ENCODE results near the gene MKX.
"Not testable (repeated sequence)": the region's sequence is repeated elsewhere in the genome, so short reads cannot be mapped to it uniquely, and the experiment has no call there.

Gene MKX

DNA sequence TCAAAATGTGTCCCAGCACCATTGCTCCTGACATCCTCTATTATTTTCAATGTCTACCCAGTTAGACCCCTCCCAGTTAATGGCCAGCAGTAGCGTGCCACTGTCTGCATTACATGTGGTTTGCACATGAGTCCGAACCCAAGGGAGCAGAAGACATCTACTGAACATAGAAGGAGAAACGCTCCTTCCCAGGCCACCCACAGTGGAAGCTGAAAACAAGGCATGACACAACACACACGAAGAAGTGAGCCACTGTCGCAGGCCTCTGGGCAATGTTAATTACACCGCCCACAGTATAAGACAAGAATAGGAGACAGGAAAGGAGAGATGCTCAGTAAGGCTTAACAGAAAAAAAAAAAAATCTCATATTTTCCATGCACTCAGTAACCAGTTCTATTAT lies 50.5 kb downstream of the MKX start:
- no peak for DNase-seq (ENCODE audit: low read depth, low spot score)

DNA sequence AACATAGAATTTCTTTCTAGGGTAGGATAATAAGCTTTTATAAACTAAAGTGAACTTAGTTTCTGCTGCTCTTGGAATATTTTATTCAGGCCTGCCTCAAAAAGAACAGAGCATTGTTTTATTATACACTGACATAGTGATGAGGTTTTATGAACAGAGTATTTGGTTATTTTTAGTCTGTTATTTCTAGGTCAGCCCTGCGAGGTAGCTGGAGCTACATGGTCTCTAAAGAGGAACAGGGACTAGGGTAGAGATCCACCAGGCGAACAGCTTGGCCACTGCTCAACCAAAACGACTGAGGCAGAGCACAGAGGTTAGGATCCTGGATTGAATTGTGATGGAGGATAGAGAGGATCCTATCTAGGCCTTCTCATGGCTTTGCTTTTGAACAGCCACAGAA lies 53.0 kb downstream of the MKX start:
- DNase-seq (ENCODE audit: low read depth, low spot score) = no peak

DNA sequence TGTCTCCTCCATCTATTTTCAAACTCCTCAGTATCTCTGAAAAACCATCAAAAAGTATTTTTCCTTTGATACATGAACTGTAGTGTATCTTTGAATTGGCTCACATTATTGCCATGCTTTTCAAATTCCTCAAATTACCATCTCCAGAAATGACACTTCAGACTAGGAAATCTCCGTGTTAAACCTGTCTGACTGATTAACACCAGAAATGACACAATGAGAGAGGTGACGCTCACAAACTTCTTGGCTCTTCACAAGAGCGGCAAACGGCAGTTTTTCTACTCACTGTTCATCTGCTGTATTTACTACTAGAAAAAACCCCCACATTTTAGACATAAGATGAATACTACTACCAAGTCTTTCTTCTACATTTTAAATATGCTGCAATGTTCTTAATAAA lies 56.6 kb downstream of the MKX start:
- no peak for DNase-seq (ENCODE audit: low read depth, low spot score)

DNA sequence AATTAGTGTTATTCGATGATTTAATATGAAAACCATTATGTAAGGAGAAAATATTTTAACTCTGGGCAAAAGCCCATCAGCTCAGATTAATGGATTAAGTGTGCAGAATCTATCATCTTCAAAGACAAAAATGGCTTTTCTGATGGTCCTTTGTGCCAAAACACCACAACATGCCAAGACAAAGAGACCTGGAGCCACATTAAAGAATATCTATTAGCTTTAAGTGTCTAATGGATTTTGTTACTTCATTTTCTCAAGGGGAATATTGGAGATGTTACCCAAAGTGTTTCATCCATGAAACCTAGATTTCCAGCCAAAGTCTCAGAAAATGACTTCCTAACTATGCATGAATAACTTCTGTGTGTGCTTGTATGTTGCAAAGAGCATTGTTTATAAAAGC lies 57.3 kb downstream of the MKX start:
- DNase-seq (ENCODE audit: low read depth, low spot score) = no peak

DNA sequence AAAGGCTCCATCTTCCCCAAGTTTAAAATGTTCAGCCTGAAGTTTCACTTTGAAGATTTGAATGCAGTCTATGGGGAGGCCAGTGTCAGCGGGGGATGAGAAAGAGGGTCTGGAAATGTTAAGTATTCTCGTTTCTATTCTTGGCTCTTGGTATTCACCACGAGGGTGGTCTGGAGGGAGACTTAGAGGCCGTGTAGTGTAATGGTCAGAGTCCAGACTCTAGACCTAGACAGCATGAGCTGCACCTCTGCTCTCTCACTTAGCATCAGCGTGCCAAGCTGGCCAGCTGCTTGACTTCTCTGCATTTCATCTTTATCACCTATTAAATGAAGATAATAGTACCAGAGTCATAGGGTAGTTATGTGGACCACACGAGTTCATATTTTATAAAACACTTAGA lies 57.9 kb downstream of the MKX start:
- no peak for DNase-seq (ENCODE audit: low read depth, low spot score)

DNA sequence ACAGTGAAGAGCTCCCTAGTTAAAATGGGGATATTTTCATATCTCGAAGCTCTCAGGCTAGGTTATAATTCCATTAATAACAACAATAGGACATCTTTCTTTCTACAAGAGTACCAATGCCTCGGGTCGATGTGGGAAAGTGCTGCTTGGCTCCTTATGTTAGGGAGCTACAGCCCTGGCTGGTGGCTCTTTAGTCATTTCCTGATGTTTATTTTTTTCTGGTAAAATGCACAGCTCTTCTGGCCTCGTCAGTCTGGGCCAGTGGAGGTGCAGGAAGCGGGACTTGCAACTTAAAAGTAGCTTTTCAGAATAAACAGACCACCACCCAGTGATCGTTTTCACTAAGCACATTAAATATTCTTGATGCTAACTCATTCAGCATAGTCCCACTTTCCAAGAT lies 58.3 kb downstream of the MKX start:
- no peak for DNase-seq (ENCODE audit: low read depth, low spot score)

DNA sequence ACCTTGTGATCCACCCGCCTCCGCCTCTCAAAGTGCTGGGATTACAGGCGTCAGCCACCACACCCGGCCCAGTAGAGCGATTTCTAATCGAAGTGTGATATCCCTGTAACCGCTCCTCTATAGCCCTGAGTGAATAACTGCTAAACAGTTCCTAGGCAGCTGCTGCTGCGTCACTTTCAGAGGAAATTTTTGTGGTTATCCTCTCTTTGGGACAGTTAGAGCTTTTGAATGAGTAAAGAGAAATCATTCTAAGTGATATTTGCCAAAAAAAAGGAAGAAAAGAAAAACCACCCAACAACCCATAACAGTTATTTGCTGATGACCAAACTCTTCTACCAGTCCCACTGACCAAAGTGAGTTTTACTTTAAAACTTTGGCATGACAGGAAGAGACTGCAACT lies 59.9 kb downstream of the MKX start:
- DNase-seq (ENCODE audit: low read depth, low spot score) = no peak

DNA sequence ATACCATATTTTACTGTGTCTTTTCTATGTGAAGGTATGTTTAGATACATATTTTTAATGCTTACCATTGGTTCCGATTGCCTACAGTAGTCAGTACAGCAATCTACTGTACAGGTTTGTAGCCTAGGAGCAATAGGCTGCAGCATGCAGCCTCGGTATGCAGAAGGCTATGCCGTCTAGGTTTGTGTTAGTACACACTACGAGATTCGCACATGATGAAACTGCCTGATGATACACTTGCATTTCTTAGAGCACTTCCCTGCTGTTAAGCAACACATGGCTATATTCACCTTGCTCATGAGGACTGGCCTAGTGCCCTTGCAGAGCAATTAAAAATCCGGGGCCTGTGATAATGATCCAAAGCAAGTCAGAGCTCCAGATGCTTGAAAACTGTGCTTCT lies 62.4 kb downstream of the MKX start:
- DNase-seq (ENCODE audit: low read depth, low spot score) = no peak

DNA sequence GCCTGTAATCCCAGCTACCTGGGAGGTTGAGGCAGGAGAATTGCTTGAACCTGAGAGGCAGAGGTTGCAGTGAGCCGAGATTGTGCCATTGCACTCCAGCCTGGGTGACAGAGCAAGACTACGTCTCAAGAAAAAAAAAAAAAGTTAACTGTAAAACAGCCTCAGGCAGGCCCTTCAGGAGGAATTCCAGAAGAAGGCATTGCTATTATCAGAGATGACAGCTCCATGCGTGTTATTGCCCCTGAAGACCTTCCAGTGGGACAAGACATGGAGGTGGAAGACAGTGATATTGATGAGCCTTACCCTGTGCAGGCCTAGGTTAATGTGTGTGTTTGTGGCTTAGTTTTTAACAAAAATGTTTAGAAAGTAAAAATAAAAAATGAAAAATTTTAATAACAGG lies 63.8 kb downstream of the MKX start:
- not testable (repeated sequence) for DNase-seq (ENCODE audit: low read depth, low spot score)

DNA sequence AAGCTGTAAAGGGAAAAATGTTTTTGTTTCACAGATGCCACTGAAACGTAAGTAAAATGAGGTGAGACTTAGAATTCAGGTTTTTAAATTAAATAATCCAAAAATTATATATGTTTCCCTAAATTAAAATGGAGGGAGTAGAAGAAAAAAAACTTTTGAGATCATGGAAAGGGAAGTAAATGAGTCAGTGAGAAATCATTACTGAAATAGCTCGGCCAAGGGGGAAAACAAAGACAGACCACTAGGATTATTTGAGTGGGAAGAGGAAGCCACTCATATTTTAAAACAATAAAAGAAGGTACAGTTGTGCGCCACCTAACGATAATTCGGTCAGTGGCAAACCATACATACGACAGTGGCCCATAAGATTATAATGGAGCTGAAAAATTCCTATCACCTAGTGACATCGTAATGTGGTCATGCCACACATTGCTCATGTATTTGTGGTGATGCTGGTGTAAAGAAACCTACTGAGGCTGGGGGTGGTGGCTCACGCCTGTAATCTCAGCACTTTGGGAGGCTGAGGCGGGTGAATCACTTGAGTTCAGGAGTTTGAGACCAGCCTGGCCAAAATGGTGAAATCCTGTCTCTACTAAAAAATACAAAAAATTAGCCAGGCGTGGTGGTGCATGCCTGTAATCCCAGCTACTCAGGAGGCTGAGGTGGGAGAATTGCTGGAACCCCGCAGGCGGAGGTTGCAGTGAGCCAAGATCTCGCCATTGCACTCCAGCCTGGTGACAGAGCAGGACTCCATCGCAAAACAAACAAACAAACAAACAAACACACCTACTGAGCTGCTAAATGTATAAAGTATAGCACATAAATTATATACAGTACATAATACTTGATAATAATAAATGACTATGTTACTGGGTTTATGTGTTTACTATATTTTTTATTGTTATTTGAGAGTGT lies 64.7 kb downstream of the MKX start:
- no peak for DNase-seq (ENCODE audit: low read depth, low spot score)

DNA sequence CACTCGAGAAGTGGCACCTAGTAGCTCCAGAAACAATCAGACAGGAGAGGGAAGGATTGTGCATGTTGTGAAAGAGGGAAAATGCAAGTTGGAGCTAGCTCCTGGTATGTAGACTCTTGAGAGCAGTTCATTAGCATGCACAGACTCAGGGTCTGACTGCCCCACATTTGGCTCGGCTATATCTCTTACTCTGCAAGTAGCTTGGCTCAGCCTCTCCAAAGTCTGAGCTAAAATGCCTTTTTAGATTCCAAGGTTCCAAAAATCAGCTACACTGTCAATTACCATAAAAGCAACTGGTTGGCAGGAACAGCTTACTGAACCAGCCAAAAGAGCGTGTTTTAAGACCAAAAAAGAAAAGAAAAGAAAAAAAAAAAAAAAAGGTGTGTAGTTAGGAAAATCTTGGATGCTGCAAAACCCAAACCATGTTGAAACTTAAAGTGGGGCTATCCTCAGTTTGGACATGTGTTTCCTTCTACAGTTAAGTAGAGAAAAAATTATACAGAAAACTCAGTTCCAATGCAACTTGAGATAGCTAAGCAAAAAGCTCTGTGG lies 65.5 kb downstream of the MKX start:
- DNase-seq (ENCODE audit: low read depth, low spot score) = peak; percentile 53

DNA sequence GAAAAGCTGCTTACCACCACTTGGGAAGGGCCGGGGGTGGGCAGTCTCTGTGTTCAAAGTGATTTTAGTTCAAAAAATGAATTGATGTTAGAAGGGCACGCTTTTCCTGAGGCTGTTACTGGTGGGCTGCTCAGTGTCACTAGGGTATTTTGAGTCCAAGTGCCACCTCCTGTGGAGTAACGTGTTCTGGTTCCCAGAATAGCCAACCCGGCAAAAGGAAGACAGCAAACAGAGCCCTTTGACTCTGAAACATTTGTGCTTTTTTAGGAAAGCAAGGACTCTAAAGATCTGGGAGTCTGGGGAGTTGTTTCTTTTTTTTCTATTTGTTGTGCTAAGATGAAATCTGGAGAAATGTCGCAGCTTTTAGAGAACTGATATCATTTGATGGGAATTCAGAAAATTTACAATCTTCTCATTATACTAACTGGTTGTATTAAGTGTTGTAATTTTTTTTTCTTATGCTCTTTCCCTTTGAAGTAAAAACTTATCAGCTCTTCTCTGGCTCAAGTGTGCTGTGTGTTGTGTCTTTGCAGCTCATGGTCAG lies 66.2 kb downstream of the MKX start:
- no peak for DNase-seq (ENCODE audit: low read depth, low spot score)

DNA sequence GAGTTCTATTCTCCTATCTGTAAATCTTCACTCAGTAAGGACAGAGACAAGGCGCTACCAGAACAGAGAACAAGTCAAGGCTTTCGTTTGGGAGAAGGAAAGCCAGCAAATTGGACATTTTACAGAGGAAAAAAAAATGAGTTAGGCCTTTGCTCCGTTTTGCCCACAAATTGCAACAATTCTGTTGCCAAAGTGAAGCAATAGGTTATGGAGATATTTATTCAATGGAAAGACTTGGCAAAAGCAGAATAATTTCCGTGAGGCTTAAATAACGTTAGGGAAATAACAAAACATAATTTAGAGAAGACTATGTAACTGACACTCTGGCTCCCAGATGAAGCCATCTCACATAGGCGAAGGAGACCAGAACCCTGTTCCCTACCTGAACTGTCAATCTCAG lies 67.5 kb downstream of the MKX start:
- no peak for DNase-seq (ENCODE audit: low read depth, low spot score)

DNA sequence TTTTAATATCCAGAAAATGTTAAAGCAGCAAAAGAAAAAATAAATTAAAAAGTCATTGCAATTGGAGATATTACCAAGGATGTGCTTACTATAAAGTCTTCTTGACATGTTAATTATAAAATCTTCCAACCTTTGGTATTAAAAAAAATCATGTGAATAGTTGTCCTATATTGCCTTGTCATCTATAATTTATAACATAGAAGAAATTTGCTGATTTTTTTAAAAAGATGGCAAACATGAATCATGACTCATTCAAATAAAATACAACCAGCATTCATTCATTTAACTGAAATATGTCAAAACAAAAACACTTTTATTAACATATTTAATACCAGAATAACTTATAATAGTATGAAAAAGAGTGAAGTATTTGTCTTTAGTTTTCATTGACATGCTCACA lies 72.6 kb downstream of the MKX start:
- DNase-seq (ENCODE audit: low read depth, low spot score) = no peak

DNA sequence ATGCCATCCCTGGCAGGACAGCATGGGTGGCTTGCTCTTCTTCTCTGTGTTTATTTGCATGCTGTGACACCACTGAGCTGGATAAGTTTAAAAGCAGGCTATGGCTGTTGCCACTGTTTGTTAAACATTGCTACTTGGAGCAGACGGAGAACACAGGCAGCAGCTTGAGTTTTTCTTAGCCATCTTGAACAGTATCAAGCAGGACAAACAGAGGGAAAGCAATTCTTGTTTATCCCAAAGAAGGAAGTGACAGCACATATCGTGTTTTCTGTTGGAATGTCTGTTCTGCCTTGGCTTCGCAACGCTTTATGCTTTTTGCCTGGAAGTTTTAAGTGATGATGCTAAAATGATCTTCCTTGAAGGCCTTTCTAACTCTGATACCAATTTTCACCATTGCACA lies 73.8 kb downstream of the MKX start:
- no peak for DNase-seq (ENCODE audit: low read depth, low spot score)

DNA sequence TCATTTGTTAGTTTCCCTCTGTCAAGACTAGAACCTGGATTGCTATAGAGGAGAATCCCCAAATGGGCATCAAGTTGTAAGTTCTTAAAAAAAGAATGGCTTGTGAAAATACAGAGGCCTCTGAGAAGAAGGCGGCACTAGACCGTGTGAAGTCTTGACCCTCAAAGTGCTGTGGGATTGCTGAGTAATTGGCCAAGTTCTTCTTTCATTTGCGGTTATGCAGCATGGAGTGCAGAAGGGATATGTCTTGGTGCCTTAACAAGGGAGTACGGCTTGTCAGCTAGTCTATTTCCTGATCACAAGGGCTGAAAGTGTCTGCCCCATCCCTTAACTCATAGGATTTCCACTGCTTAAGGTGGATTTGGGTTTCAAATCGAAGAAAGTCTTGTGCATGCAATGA lies 81.2 kb downstream of the MKX start:
- DNase-seq (ENCODE audit: low read depth, low spot score) = no peak

DNA sequence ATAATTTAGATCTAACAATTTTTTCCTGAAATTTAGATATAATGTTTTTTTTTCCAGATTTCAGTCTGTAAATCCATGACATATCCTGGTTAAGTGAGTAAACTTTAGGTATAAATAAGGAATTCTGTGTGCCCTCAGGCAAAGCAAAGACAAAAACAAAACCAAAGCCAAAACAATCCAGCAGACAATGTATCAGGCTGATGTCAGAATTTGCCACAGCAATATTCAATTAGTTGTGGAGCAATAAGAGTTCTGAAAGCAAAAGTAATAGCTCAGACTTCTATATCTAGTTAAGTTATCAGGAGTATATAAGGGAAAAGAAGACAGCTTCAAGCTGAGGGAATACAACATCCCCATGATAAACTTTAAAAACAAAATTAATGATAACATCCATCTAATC lies 82.0 kb downstream of the MKX start:
- no peak for DNase-seq (ENCODE audit: low read depth, low spot score)

DNA sequence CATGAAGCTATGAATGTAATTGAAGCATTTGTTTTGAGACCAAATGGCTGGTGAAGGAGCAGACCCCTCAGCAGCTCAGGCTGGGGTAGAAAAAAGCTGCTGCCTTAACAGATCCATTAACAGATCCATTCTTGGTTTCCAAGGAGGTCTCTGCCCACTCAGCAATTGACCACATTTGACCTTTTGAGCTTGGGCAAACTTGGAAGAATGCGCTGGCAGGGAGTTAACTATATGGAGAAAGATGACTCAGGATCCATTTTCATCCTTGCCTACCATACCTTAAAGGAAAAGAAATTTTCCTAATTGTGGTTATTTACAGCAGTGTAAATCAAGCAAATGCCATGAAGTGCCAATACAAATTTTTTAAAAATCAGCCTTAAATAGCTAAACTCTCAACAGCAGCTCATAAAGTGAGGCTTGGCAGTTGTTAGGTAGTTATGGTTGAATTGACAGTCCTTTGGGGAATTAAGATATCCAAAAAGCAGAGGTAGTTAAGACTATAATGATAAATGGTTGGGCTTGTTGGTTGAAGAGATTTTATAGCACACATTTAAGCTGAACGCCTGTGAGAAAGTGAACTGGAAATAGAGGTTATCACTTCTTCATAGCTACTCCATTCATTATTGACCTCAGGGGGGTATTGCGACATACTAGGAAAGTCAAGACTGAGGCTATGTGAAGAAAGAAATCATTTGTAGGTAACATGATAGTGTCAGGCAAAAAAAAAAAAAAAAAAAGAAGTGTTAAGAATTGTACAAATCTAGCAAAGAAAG lies 83.9 kb downstream of the MKX start:
- no peak for DNase-seq (ENCODE audit: low read depth, low spot score)

DNA sequence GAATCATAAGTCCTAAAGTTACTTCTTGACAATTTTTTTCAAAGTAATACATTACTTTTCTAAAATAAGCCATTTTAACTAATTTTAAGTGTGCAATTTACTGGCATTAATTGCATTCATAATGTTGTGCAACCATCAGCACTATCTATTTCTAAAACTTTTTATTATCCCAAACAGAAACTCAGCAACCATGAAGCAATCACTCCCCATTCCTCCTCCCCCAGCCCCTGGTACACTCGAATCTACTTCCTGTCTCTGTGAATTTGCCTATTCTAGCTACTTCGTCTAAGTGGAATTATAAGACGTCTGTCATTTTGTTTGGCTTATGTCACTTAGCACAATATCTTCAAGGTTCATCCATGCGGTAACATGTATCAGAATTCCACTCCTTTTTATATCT lies 84.9 kb downstream of the MKX start:
- no peak for DNase-seq (ENCODE audit: low read depth, low spot score)

DNA sequence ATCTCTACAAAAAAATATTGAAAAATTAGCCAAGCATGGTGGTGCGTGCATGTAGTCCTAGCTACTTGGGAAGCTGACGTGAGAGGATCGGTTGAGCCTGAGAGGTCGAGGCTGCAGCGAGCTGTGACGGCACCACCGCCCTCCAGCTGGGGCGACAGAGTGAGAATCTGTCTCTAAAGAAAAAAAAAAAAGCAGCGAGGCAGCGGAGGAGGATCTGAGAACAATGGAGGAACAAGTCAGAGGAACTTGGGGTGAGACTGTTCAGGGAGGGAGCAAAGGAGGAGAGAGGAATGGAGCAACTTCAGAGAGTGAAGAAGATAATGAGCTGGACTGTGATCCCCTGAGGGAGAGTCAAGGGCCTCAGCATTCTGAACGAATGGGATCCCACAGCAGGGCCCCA lies 85.4 kb downstream of the MKX start:
- no peak for DNase-seq (ENCODE audit: low read depth, low spot score)

DNA sequence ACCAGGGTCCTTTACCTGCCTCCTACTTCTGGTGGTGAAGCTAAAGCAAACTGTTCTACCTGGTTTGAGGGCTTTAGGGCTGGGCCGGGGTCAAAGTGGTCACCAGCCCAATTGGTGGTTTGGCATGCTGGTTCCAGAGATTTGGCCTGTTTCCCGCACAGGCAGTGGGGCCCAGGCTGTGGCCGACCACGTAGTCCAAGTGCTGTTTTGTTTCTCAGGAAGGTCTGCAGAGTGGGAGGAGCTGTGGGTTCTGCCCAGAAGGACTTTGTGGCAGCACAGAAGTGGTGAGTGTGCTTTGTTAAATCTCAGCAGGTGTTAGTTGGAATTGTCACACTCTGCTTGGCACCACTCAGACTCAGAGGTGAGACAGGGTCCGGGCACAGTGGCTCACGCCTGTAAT lies 85.8 kb downstream of the MKX start:
- DNase-seq (ENCODE audit: low read depth, low spot score) = peak; percentile 12

DNA sequence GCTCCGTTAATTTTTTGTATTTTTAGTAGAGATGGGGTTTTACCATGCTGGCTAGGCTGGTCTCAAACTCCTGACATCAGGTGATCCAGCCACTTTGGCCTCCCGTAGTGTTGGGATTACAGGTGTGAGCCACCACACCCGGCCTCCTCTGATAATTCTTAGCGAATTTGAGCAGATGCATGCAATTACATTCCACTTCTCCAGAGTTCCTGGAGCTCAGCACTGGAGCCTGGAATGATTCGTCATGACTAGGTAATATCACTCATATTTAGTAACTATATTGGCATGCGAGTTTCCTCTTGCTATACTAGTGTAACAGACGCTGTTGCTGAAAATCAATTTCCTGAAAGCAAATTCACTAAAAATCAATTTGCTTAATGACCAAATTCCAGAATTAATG lies 86.8 kb downstream of the MKX start:
- no peak for DNase-seq (ENCODE audit: low read depth, low spot score)

DNA sequence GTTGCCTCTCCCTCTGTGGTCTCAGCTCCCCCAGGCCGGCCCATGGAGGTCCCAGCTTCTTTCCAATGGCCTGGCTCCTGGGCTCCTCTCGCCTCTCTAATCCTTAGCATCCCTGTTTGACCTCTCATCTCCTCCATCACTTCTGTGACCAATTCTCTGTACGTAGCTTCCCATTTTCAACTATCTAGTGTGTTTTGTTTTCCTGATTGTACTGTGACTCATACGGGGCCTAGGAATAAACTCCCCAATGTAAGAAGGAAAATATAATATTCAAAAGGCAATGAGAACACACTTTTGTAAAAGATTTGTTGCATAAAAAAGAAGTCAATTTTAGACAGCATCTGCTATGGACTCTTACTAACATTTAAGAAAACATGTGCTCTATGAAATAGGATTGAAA lies 90.3 kb downstream of the MKX start:
- no peak for DNase-seq (ENCODE audit: low read depth, low spot score)
